Thoracic aorta (tissue), 2 donors: ENCODE results near the gene ASF1A. TPM values are rescaled to one million over a fixed set of nuclear protein-coding genes. Genes with fewer than 3 reads are reported as not detected.

Experiments used
- ATAC-seq: fragments of 150-250 bp; one replicate; pipeline ENCODE4 v1.8.0; 2017; ENCODE audit warnings: low read depth; ENCODE audit not compliant: insufficient number of reproducible peaks, low FRiP score
- DNase-seq: peaks from one replicate; pipeline ENCODE4 v3.0.0-alpha.2; 2020; ENCODE audit warnings: low spot score
- H3K27ac ChIP-seq, 2 donors: fragments of 200-600 bp; sonication (generic); 1 replicate in 1 of 2; 2 replicates in 1 of 2; pipeline ENCODE4 v1.5.1; 2016; ENCODE audit warnings: mild to moderate bottlenecking in 2 of 2, moderate library complexity in 2 of 2
- H3K27me3 ChIP-seq: fragments of 200-600 bp; sonication (generic); replicated peaks from 2 replicates; pipeline ENCODE4 v1.6.0; 2016; ENCODE audit warnings: mild to moderate bottlenecking; ENCODE audit not compliant: insufficient read depth
- H3K36me3 ChIP-seq: fragments of 200-600 bp; sonication (generic); one replicate; pipeline ENCODE4 v1.5.1; 2016
- H3K4me1 ChIP-seq, 2 donors: fragments of 200-600 bp; sonication (generic); 1 replicate in 1 of 2; 2 replicates in 1 of 2; pipeline versions ENCODE4 v1.5.1 to v1.6.0; 2016; ENCODE audit warnings: low read depth in 2 of 2, mild to moderate bottlenecking in 1 of 2; ENCODE audit not compliant: control insufficient read depth in 1 of 2
- H3K4me3 ChIP-seq: fragments of 200-600 bp; sonication (generic); 2 replicates; pipeline ENCODE4 v1.5.1; 2016; ENCODE audit warnings: mild to moderate bottlenecking
- H3K9me3 ChIP-seq: fragments of 200-600 bp; sonication (generic); 2 replicates; pipeline ENCODE4 v1.5.1; 2016
- CTCF ChIP-seq: fragments of 200-600 bp; sonication (generic); IDR thresholded peaks from one replicate; pipeline ENCODE4 v1.5.1; 2019; ENCODE audit warnings: antibody characterized with exemption
- total RNA-seq, 2 donors: library from RNA; depleted of rRNA; stranded (reverse); fragments of >200 nt; gene quantifications; one replicate each; pipeline versions ENCODE4 v1.1.0 to v1.2.3, GENCODE V29; 2016

The ASF1A gene
- total RNA-seq, 2 donors from 2014 or later = 7.7 to 11.1 TPM

DNA sequence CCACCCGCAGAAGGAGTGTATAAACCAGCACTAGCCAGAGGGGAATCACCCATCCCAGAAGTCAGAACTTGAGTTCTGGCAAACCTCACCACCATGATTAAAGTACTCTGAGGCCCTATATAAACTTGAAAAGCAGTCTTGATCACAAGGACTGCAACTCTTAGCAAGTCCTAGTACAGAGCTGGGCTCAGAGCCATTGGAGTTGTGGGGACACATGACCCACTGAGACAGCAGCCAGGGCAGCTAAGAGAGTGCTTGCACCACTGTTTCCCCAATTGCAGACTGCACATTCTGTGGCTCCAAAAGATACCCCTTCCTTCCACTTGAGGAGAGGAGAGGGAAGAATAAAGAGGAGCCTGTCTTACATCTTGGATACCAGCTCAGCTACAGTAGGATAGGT, 45.7 kb downstream of the ASF1A start:
- DNase-seq = no peak
- Histone ChIP-seq H3K36me3 (no peaks in the 10 kb centered on the region), H3K27ac (no peak overlapping the region), H3K9me3 (peaks cover 7% of the 10 kb centered on the region), H3K4me1 (peaks cover 0 to 4% of the 10 kb centered on the region in 2 donors), H3K27me3 (no peaks in the 10 kb centered on the region), H3K4me3 (no peak overlapping the region)
- no peak for TF ChIP-seq CTCF
- ATAC-seq = no peak

DNA sequence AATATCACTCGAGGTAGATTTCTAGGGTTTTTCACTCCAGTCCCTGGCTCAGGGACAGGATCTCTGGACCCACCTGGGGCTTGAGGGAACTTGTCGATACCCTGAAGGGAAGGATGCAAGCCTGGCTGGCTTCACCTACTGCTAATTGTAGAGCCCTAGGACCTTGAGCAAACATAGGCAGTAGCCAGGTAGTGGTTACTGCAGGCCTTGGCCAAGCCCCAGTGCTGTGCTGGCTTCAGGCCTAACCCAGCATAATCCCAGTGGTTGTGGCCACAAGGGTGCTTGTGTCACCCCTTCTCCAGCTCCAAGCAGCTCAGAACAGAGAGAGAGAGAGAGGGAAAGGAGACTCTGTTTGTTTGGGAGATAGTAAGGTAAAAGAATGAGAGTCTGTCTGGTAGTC, 46.8 kb downstream of the ASF1A start:
- ATAC-seq (no peak), DNase-seq (no peak)
- no peak overlapping the region for H3K27ac ChIP-seq
- no peaks in the 10 kb centered on the region for H3K27me3 ChIP-seq
- no peaks in the 10 kb centered on the region for H3K36me3 ChIP-seq
- H3K9me3 ChIP-seq = peaks cover 17% of the 10 kb centered on the region
- H3K4me1 ChIP-seq = peaks cover 0 to 3% of the 10 kb centered on the region in 2 donors
- no peak overlapping the region for H3K4me3 ChIP-seq
- TF ChIP-seq CTCF = no peak

DNA sequence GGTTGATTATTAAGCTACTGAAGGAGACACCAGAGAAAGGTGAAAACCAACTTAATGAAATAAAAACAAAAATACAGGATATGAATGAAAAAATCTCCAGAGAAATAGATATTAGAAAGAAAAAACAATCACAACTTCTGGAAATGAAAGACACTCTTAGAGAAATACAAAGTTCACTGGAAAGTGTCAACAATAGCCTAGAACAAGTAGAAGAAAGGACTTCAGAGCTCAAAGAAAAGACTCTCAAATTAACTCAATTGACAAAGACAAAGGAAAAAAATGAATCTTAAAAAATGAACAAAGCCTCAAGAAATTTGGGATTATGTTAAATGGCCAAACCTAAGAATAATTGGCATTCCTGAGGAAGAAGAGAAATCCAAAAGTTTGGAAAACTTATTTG, 51.3 kb downstream of the ASF1A start:
- H3K27me3 ChIP-seq = no peaks in the 10 kb centered on the region
- no peaks in the 10 kb centered on the region for H3K36me3 ChIP-seq
- no peak for ATAC-seq
- TF ChIP-seq CTCF = no peak
- H3K4me1 ChIP-seq = no peaks in the 10 kb centered on the region
- DNase-seq = no peak
- H3K27ac ChIP-seq = no peak overlapping the region
- H3K4me3 ChIP-seq = no peak overlapping the region
- peaks cover 36% of the 10 kb centered on the region for H3K9me3 ChIP-seq

DNA sequence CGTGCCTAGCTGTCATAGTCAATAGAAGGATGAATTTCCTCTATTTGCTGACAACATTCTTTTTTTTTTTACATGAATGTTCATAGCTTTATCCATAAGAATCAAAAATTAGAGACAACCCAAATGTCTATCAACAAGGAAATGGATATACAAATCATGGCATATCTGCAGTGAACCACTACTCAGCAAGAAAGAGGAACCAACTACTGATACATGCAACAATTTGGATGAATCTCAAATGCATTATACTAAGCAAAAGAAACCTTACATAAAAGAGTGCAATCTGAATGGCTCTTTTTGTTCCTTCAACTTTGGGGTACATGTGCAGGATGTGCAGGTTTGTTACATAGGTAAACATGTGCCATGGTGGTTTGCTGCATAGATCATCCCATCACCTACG, 58.7 kb downstream of the ASF1A start:
- no peak for ATAC-seq
- peaks cover 12% of the 10 kb centered on the region for H3K9me3 ChIP-seq
- no peaks in the 10 kb centered on the region for H3K4me1 ChIP-seq
- H3K4me3 ChIP-seq = no peak overlapping the region
- DNase-seq = no peak
- TF ChIP-seq CTCF = no peak
- H3K36me3 ChIP-seq = no peaks in the 10 kb centered on the region
- H3K27ac ChIP-seq = no peak overlapping the region
- no peaks in the 10 kb centered on the region for H3K27me3 ChIP-seq

DNA sequence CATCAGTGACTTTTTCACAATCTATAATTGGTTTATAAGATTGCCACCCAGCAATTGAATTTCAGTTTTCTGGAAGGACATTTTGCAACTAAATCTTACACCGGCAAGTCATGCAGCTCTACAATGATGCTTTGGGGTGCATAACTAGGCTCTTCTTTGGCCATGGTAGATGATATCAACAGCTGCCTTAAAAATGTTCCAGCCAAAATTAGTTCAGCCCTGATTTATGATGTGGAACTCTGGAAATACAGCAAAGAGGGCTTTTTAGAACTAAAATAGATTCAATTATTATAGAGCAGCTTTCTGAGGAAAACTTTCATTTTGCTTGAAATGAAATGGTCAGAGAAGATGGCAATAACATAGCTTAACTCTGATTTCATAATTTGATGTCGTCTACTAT, 59.4 kb downstream of the ASF1A start:
- H3K4me3 ChIP-seq = no peak overlapping the region
- no peak for ATAC-seq
- no peaks in the 10 kb centered on the region for H3K4me1 ChIP-seq
- no peak overlapping the region for H3K27ac ChIP-seq
- no peak for TF ChIP-seq CTCF
- no peaks in the 10 kb centered on the region for H3K36me3 ChIP-seq
- H3K27me3 ChIP-seq = no peaks in the 10 kb centered on the region
- H3K9me3 ChIP-seq = peaks cover 6% of the 10 kb centered on the region
- DNase-seq = no peak

Other genes with a start within 250 kb of the ASF1A start
- gene CEP85L, start 242.6 kb upstream of the ASF1A start, total RNA-seq = 10 to 100 TPM; 13.3 to 22.7 TPM
- gene MCM9, start 41.0 kb downstream of the ASF1A start, total RNA-seq = 10 to 100 TPM; 14.1 to 22.2 TPM
- gene FAM184A, start 184.5 kb downstream of the ASF1A start, total RNA-seq = 1 to 10 TPM in 1 of 2 donors, under 1 TPM in 1; 0.54 to 7.5 TPM